ENCODE data around the gene INPP5E.
A peak's percentile ranks its signal among the peaks of the same experiment; 100 is the strongest.

The INPP5E gene

GRCh38 chr9:136416427-136416826, 23.2 kb downstream of the INPP5E start:
- TF ChIP-seq ZBTB17 (tag by site-specific recombination; IDR thresholded peaks at IDR 0.05) = no peak
- TF ChIP-seq ZNF114 (tag by site-specific recombination; IDR thresholded peaks at IDR 0.05) = no peak
- no peak for TF ChIP-seq EGR2 (tag by site-specific recombination; IDR thresholded peaks at IDR 0.05; ENCODE audit: low read depth)
- TF ChIP-seq ZBTB7A (tag by site-specific recombination; IDR thresholded peaks at IDR 0.05; ENCODE audit: low read depth) = no peak
- TF ChIP-seq ZNF433 (tag by site-specific recombination; IDR thresholded peaks at IDR 0.05; ENCODE audit: low read depth) = no peak
- no peak for TF ChIP-seq ZNF510 (tag by site-specific recombination; IDR thresholded peaks at IDR 0.05; ENCODE audit: insufficient replicate concordance)
- TF ChIP-seq ZNF791 (tag by site-specific recombination; IDR thresholded peaks at IDR 0.05) = no peak
- no peak for TF ChIP-seq ZFP37 (tag by site-specific recombination; IDR thresholded peaks at IDR 0.05)
- no peak for TF ChIP-seq ZNF239 (tag by site-specific recombination; IDR thresholded peaks at IDR 0.05)
- no peak for TF ChIP-seq ZNF221 (tag by site-specific recombination; IDR thresholded peaks at IDR 0.05; ENCODE audit: borderline replicate concordance)
- TF ChIP-seq ZNF292 (tag by site-specific recombination; IDR thresholded peaks at IDR 0.05; ENCODE audit: borderline replicate concordance, low read depth) = no peak
- TF ChIP-seq ZNF140 (tag by site-specific recombination; IDR thresholded peaks at IDR 0.05) = no peak
- no peak for TF ChIP-seq GLIS2 (tag by site-specific recombination; IDR thresholded peaks at IDR 0.05)
- no peak for TF ChIP-seq ZNF639 (tag by site-specific recombination; IDR thresholded peaks at IDR 0.05)
- TF ChIP-seq GLI2 (tag by site-specific recombination; IDR thresholded peaks at IDR 0.05; ENCODE audit: borderline replicate concordance, low read depth) = no peak
- H3K36me3 ChIP-seq (ENCODE audit: control insufficient read depth in 2 of 2, insufficient read depth in 1 of 2, low read length in 2 of 2) = peaks cover 21 to 93% of the 10 kb centered on the region in 2 experiments
- peaks cover 10% of the 10 kb centered on the region for H3K4me1 ChIP-seq (ENCODE audit: control insufficient read depth, insufficient read depth, low read length)
- CTCF ChIA-PET = interaction anchor here (1.2 kb wide), 1 partner anchor 53 kb away, joined by 3 read pairs; the partner anchor contains the start of gene DNLZ
- H3K9me3 ChIP-seq (ENCODE audit: control insufficient read depth, insufficient read depth, low read depth, low read length) = no peaks in the 10 kb centered on the region
- POLR2A ChIA-PET = interaction anchor here (2.3 kb wide), 1 partner anchor 9 kb away, joined by 10 read pairs; no protein-coding TSS in a partner anchor
- H3K27ac ChIP-seq (ENCODE audit: extremely low read depth, low read depth, low read length) = no peak overlapping the region
- H3K4me3 ChIP-seq (ENCODE audit: low read depth, low read length) = no peak overlapping the region

DNA sequence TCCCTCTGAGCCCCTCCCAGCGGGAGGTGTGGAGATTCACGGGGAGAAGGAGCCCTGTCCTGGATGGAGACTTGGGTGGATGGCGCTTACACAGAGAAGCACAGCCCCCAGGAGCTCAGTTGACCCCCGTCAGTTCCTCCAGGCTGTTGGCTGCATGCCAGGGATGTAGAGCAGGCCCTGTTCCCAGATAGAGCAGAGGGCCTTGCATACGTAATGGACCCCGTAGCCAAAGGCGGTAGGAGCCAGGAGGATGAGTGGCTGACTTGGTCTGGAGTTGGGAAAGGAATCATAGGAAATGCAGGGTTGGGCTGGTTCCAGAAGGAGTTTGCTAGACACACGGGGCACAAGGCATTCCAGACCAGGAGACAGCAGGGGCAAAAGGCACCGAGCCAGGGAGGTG, 26.7 kb downstream of the INPP5E start:
- Histone ChIP-seq H3K27ac (ENCODE audit: extremely low read depth, low read depth, low read length) (no peak overlapping the region), H3K4me3 (ENCODE audit: low read depth, low read length) (no peak overlapping the region), H3K36me3 (ENCODE audit: control insufficient read depth in 2 of 2, insufficient read depth in 1 of 2, low read length in 2 of 2) (peaks cover 8 to 69% of the 10 kb centered on the region in 2 experiments), H3K9me3 (ENCODE audit: control insufficient read depth, insufficient read depth, low read depth, low read length) (no peaks in the 10 kb centered on the region), H3K4me1 (ENCODE audit: control insufficient read depth, insufficient read depth, low read length) (peaks cover 11% of the 10 kb centered on the region)
- CTCF ChIA-PET = interaction anchor here (0.6 to 1.5 kb wide), 2 partner anchors 12 to 215 kb away, joined by 3 to 8 read pairs; no protein-coding TSS in a partner anchor
- POLR2A ChIA-PET = interaction anchor here (0.7 to 1.4 kb wide), 2 partner anchors 12 to 50 kb away, joined by 3 to 4 read pairs; no protein-coding TSS in a partner anchor
- TF ChIP-seq ZIC2 (tag by site-specific recombination; IDR thresholded peaks at IDR 0.05) = peak; percentile 49
- no peak for TF ChIP-seq PRDM1 (tag by site-specific recombination; IDR thresholded peaks at IDR 0.05)
- TF ChIP-seq ZNF600 (tag by site-specific recombination; IDR thresholded peaks at IDR 0.05) = peak; percentile 57
- no peak for TF ChIP-seq ZBTB1 (tag by site-specific recombination; IDR thresholded peaks at IDR 0.05)
- no peak for TF ChIP-seq ZNF23 (tag by site-specific recombination; IDR thresholded peaks at IDR 0.05; ENCODE audit: borderline replicate concordance)

DNA sequence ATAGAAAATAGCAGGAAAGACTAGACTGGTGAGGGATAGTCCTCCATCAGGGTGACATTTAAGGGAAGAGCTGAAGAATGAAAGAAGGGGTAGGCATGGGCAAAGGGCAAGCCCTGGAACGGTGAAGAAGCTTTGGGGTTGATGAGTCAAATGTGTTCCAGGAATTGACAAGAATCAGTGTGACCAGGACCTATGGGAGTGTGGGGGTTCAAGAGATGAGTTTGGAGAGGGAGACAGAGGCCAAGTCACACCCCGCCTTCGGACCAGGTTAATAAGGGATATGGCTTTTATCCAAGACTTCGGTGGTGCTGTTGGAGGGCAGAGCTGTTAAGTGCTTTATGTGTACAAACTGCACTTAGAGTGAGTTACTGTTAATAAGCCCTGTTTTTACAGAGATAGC, 28.3 kb downstream of the INPP5E start:
- H3K27ac ChIP-seq (ENCODE audit: extremely low read depth, low read depth, low read length) = peak overlapping the region; percentile 71; the same call in 1 of the 2 replicates
- POLR2A ChIA-PET = interaction anchor here (1.0 to 1.3 kb wide), 5 partner anchors 8 to 48 kb away, joined by 3 to 9 read pairs (median 4); partner anchors contain the start of gene DNLZ
- TF ChIP-seq ZNF521 (tag by site-specific recombination; IDR thresholded peaks at IDR 0.05) (no peak), ZNF530 (tag by site-specific recombination; IDR thresholded peaks at IDR 0.05; ENCODE audit: low read depth) (no peak)
- TF ChIP-seq, protein P1, sequence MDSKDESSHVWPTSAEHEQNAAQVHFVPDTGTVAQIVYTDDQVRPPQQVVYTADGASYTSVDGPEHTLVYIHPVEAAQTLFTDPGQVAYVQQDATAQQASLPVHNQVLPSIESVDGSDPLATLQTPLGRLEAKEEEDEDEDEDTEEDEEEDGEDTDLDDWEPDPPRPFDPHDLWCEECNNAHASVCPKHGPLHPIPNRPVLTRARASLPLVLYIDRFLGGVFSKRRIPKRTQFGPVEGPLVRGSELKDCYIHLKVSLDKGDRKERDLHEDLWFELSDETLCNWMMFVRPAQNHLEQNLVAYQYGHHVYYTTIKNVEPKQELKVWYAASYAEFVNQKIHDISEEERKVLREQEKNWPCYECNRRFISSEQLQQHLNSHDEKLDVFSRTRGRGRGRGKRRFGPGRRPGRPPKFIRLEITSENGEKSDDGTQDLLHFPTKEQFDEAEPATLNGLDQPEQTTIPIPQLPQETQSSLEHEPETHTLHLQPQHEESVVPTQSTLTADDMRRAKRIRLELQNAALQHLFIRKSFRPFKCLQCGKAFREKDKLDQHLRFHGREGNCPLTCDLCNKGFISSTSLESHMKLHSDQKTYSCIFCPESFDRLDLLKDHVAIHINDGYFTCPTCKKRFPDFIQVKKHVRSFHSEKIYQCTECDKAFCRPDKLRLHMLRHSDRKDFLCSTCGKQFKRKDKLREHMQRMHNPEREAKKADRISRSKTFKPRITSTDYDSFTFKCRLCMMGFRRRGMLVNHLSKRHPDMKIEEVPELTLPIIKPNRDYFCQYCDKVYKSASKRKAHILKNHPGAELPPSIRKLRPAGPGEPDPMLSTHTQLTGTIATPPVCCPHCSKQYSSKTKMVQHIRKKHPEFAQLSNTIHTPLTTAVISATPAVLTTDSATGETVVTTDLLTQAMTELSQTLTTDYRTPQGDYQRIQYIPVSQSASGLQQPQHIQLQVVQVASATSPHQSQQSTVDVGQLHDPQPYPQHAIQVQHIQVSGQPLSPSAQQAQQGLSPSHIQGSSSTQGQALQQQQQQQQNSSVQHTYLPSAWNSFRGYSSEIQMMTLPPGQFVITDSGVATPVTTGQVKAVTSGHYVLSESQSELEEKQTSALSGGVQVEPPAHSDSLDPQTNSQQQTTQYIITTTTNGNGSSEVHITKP (tag by site-specific recombination; IDR thresholded peaks at IDR 0.05) = peak; percentile 40
- TF ChIP-seq, protein P2, sequence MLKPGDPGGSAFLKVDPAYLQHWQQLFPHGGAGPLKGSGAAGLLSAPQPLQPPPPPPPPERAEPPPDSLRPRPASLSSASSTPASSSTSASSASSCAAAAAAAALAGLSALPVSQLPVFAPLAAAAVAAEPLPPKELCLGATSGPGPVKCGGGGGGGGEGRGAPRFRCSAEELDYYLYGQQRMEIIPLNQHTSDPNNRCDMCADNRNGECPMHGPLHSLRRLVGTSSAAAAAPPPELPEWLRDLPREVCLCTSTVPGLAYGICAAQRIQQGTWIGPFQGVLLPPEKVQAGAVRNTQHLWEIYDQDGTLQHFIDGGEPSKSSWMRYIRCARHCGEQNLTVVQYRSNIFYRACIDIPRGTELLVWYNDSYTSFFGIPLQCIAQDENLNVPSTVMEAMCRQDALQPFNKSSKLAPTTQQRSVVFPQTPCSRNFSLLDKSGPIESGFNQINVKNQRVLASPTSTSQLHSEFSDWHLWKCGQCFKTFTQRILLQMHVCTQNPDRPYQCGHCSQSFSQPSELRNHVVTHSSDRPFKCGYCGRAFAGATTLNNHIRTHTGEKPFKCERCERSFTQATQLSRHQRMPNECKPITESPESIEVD (tag by site-specific recombination; IDR thresholded peaks at IDR 0.05) = no peak
- H3K4me1 ChIP-seq (ENCODE audit: control insufficient read depth, insufficient read depth, low read length) = peaks cover 11% of the 10 kb centered on the region
- no peaks in the 10 kb centered on the region for H3K9me3 ChIP-seq (ENCODE audit: control insufficient read depth, insufficient read depth, low read depth, low read length)
- peaks cover 11 to 68% of the 10 kb centered on the region in 2 experiments for H3K36me3 ChIP-seq (ENCODE audit: control insufficient read depth in 2 of 2, insufficient read depth in 1 of 2, low read length in 2 of 2)
- peak overlapping the region; percentile 75 for H3K4me3 ChIP-seq (ENCODE audit: low read depth, low read length)
- CTCF ChIA-PET = interaction anchor here (0.7 to 1.6 kb wide), 6 partner anchors 11 to 220 kb away, joined by 3 to 12 read pairs (median 4); partner anchors contain the start of genes DNLZ and INPP5E

Measured in HEK293 (cell line).